ENCODE data around the gene PARK7. TPM values are rescaled to one million over a fixed set of nuclear protein-coding genes. Genes with fewer than 3 reads are reported as not detected.

PARK7 gene
- total and polyA plus RNA-seq, 2 experiments from 2014 or later, result 178 to 679 TPM

DNA sequence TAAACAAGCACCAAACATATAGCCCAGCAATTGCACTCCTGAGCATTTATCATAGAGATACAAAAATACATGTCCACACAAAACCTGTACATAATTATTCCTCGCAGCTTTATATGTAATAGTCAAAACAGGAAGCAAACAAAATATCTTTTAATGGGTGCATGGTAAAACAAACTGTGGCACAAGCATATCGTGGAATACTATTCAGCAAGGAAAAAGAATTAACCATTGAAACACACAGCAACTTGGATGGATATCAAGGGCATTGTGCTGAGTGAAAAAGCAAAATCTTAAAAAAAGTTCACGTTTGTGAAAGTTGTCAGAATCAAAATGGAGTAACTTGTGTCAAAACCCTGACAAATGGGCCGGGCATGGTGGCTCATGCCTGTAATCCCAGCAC is 33.3 kb upstream of the PARK7 start:
- no peaks in the 10 kb centered on the region for H3K9me2 ChIP-seq (ENCODE audit: insufficient read depth)
- no peaks in the 10 kb centered on the region for H3K79me2 ChIP-seq (replicated peaks; ENCODE audit: insufficient read depth)
- Mint-ChIP-seq H3K4me1 (no peaks in the 10 kb centered on the region), H3K4me3 (no peak overlapping the region), H3K27me3 (ENCODE audit: insufficient read depth, low read depth, poor library complexity) (peaks cover 2% of the 10 kb centered on the region), H3K27ac (no peak overlapping the region), H3K9me3 (no peaks in the 10 kb centered on the region), H3K36me3 (ENCODE audit: low read depth) (no peaks in the 10 kb centered on the region)
- H3F3A ChIP-seq (replicated peaks; ENCODE audit: low read depth), result no peaks in the 10 kb centered on the region
- H3K4me2 ChIP-seq, result no peak overlapping the region
- H4K20me1 ChIP-seq (replicated peaks; ENCODE audit: insufficient read depth), result no peaks in the 10 kb centered on the region
- no peak for ATAC-seq
- H3K27ac ChIP-seq (ENCODE audit: low read depth), result no peak overlapping the region
- no peak overlapping the region for H3K4me3 ChIP-seq
- H3K36me3 ChIP-seq (ENCODE audit: insufficient read depth), result no peaks in the 10 kb centered on the region
- H2AFZ ChIP-seq, result no peak overlapping the region
- TF ChIP-seq, protein P1, sequence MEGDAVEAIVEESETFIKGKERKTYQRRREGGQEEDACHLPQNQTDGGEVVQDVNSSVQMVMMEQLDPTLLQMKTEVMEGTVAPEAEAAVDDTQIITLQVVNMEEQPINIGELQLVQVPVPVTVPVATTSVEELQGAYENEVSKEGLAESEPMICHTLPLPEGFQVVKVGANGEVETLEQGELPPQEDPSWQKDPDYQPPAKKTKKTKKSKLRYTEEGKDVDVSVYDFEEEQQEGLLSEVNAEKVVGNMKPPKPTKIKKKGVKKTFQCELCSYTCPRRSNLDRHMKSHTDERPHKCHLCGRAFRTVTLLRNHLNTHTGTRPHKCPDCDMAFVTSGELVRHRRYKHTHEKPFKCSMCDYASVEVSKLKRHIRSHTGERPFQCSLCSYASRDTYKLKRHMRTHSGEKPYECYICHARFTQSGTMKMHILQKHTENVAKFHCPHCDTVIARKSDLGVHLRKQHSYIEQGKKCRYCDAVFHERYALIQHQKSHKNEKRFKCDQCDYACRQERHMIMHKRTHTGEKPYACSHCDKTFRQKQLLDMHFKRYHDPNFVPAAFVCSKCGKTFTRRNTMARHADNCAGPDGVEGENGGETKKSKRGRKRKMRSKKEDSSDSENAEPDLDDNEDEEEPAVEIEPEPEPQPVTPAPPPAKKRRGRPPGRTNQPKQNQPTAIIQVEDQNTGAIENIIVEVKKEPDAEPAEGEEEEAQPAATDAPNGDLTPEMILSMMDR (conservative IDR thresholded peaks at IDR 0.05; ENCODE audit: low read depth in 2 of 2), result no peak
- TF ChIP-seq ZNF331 (CRISPR knock-in tag; IDR thresholded peaks at IDR 0.05; ENCODE audit: low read depth) (no peak), EZH2 (IDR thresholded peaks at IDR 0.05; ENCODE audit: low read depth, unreplicated experiment) (no peak), POLR2AphosphoS5 (IDR thresholded peaks at IDR 0.05; ENCODE audit: low read depth) (no peak), JUNB (IDR thresholded peaks at IDR 0.05; ENCODE audit: unreplicated experiment) (no peak), EZH2phosphoT487 (IDR thresholded peaks at IDR 0.05; ENCODE audit: unreplicated experiment) (no peak), STAT1 (IDR thresholded peaks at IDR 0.05; ENCODE audit: unreplicated experiment) (no peak), CREB1 (CRISPR knock-in tag; IDR thresholded peaks at IDR 0.05; ENCODE audit: low read depth) (no peak), NANOG (IDR thresholded peaks at IDR 0.05; ENCODE audit: borderline replicate concordance) (no peak)
- TF ChIP-seq, protein P2, sequence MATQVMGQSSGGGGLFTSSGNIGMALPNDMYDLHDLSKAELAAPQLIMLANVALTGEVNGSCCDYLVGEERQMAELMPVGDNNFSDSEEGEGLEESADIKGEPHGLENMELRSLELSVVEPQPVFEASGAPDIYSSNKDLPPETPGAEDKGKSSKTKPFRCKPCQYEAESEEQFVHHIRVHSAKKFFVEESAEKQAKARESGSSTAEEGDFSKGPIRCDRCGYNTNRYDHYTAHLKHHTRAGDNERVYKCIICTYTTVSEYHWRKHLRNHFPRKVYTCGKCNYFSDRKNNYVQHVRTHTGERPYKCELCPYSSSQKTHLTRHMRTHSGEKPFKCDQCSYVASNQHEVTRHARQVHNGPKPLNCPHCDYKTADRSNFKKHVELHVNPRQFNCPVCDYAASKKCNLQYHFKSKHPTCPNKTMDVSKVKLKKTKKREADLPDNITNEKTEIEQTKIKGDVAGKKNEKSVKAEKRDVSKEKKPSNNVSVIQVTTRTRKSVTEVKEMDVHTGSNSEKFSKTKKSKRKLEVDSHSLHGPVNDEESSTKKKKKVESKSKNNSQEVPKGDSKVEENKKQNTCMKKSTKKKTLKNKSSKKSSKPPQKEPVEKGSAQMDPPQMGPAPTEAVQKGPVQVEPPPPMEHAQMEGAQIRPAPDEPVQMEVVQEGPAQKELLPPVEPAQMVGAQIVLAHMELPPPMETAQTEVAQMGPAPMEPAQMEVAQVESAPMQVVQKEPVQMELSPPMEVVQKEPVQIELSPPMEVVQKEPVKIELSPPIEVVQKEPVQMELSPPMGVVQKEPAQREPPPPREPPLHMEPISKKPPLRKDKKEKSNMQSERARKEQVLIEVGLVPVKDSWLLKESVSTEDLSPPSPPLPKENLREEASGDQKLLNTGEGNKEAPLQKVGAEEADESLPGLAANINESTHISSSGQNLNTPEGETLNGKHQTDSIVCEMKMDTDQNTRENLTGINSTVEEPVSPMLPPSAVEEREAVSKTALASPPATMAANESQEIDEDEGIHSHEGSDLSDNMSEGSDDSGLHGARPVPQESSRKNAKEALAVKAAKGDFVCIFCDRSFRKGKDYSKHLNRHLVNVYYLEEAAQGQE (IDR thresholded peaks at IDR 0.05; ENCODE audit: unreplicated experiment), result no peak
- no peaks in the 10 kb centered on the region for H3K4me1 ChIP-seq (ENCODE audit: insufficient read depth)
- DNase-seq (ENCODE audit: low spot score), result no peak
- no peaks in the 10 kb centered on the region for H3K27me3 ChIP-seq (ENCODE audit: insufficient read depth)

DNA sequence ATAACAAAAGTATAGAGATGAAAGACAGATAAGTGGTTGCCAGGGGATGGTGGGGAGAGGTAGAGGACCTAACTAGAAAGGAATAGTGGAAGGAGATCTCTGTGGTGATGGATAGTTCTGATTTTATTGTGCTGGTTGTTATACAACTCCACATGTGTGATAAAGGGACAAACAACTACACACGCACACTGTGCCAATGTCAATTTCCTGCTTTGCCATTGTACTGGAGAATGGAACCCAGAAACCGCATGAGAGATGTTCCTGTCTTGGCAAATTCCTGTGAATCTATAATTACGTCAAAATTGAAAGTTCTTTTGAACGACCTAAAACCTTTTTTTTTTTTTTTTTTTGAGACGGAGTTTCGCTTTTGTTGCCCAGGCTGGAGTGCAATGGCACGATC is 31.9 kb upstream of the PARK7 start:
- TF ChIP-seq POLR2AphosphoS5 (IDR thresholded peaks at IDR 0.05; ENCODE audit: low read depth) (no peak), STAT1 (IDR thresholded peaks at IDR 0.05; ENCODE audit: unreplicated experiment) (no peak)
- TF ChIP-seq, protein P1 (conservative IDR thresholded peaks at IDR 0.05; ENCODE audit: low read depth in 2 of 2), result no peak
- TF ChIP-seq, protein P2 (IDR thresholded peaks at IDR 0.05; ENCODE audit: unreplicated experiment), result no peak
- H3K4me3 Mint-ChIP-seq, result no peak overlapping the region

More for the DNA sequence above, 31.9 kb upstream of the PARK7 start:
- no peaks in the 10 kb centered on the region for H3F3A ChIP-seq (replicated peaks; ENCODE audit: low read depth)
- peaks cover 7% of the 10 kb centered on the region for H3K27me3 Mint-ChIP-seq (ENCODE audit: insufficient read depth, low read depth, poor library complexity)
- H3K36me3 Mint-ChIP-seq (ENCODE audit: low read depth), result no peaks in the 10 kb centered on the region
- H3K4me1 Mint-ChIP-seq, result no peaks in the 10 kb centered on the region
- H4K20me1 ChIP-seq (replicated peaks; ENCODE audit: insufficient read depth), result no peaks in the 10 kb centered on the region
- no peaks in the 10 kb centered on the region for H3K9me2 ChIP-seq (ENCODE audit: insufficient read depth)
- H3K27ac ChIP-seq (ENCODE audit: low read depth), result no peak overlapping the region
- H3K4me2 ChIP-seq, result no peak overlapping the region
- no peaks in the 10 kb centered on the region for H3K4me1 ChIP-seq (ENCODE audit: insufficient read depth)
- H3K9me3 Mint-ChIP-seq, result no peaks in the 10 kb centered on the region
- no peak overlapping the region for H2AFZ ChIP-seq
- H3K79me2 ChIP-seq (replicated peaks; ENCODE audit: insufficient read depth), result no peaks in the 10 kb centered on the region
- no peak overlapping the region for H3K4me3 ChIP-seq
- H3K27me3 ChIP-seq (ENCODE audit: insufficient read depth), result no peaks in the 10 kb centered on the region
- H3K27ac Mint-ChIP-seq, result no peak overlapping the region
- ATAC-seq (no peak), DNase-seq (ENCODE audit: low spot score) (no peak)
- no peaks in the 10 kb centered on the region for H3K36me3 ChIP-seq (ENCODE audit: insufficient read depth)

All from GM23338 (cell line).